GM18519 (cell line): ENCODE data around the gene NUP107.
A peak's percentile ranks its signal among the peaks of the same experiment; 100 is the strongest.

Experiments
- ATAC-seq: cut with Tn5 transposase; IDR thresholded peaks from one replicate; pipeline ENCODE4 v1.9.1; 2021; ENCODE audit warnings: mild to moderate bottlenecking, moderate library complexity; ENCODE audit not compliant: unreplicated experiment, low FRiP score

The NUP107 gene

GRCh38 chr12:68733661-68734071, 46.9 kb downstream of the NUP107 start:
- no peak for ATAC-seq

- no peak for ATAC-seq
Observed at GRCh38 chr12:68739891-68740290, 53.1 kb downstream of the NUP107 start.

- ATAC-seq, result no peak
Observed at GRCh38 chr12:68743356-68743755, 56.6 kb downstream of the NUP107 start.

- no peak for ATAC-seq
Observed at GRCh38 chr12:68745376-68745903, 58.7 kb downstream of the NUP107 start.

- peak; percentile 86 for ATAC-seq
Observed at GRCh38 chr12:68745904-68746571, 59.3 kb downstream of the NUP107 start, which contains the start of gene SLC35E3. TSS of gene SLC35E3 (plus strand) at chr12:68746176. CDS start at chr12:68746378, 202 bp downstream.

- ATAC-seq, result no peak
Observed at GRCh38 chr12:68746572-68747180, 59.9 kb downstream of the NUP107 start.

- no peak for ATAC-seq
Observed at GRCh38 chr12:68749443-68749842, 62.7 kb downstream of the NUP107 start.

GRCh38 chr12:68749861-68750260, 63.1 kb downstream of the NUP107 start:
- no peak for ATAC-seq

- ATAC-seq, result no peak
Observed at GRCh38 chr12:68750506-68750905, 63.7 kb downstream of the NUP107 start.

GRCh38 chr12:68755536-68756243, 68.9 kb downstream of the NUP107 start:
- ATAC-seq, result no peak

GRCh38 chr12:68759852-68760251, 73.1 kb downstream of the NUP107 start:
- no peak for ATAC-seq

- no peak for ATAC-seq
Observed at GRCh38 chr12:68760806-68761441, 74.1 kb downstream of the NUP107 start.

GRCh38 chr12:68761442-68761812, 74.6 kb downstream of the NUP107 start:
- ATAC-seq, result no peak

- ATAC-seq, result no peak
Observed at GRCh38 chr12:68761901-68762630, 75.3 kb downstream of the NUP107 start.

- ATAC-seq, result no peak
Observed at GRCh38 chr12:68762691-68763090, 75.9 kb downstream of the NUP107 start.

- ATAC-seq, result no peak
Observed at GRCh38 chr12:68765696-68766095, 78.9 kb downstream of the NUP107 start.

- no peak for ATAC-seq
Observed at GRCh38 chr12:68766646-68767045, 79.9 kb downstream of the NUP107 start.

- no peak for ATAC-seq
Observed at GRCh38 chr12:68767191-68767590, 80.4 kb downstream of the NUP107 start.

GRCh38 chr12:68768431-68768939, 81.7 kb downstream of the NUP107 start:
- no peak for ATAC-seq

- ATAC-seq, result no peak
Observed at GRCh38 chr12:68769941-68770340, 83.2 kb downstream of the NUP107 start.
